Transverse colon (tissue), 4 donors: ENCODE results near the gene LRRC47. TPM values are rescaled to one million over a fixed set of nuclear protein-coding genes. Genes with fewer than 3 reads are reported as not detected.
A peak's percentile ranks its signal among the peaks of the same experiment; 100 is the strongest.

Source experiments
- DNase-seq: peaks from one replicate; pipeline ENCODE4 v3.0.0-alpha.2; 2019
- H3K27ac ChIP-seq, 4 donors: fragments of 200-600 bp; sonication (generic); 2 replicates each; pipeline ENCODE4 v1.5.1; 2016 to 2018; ENCODE audit warnings: inconsistent platforms in 4 of 4
- H3K27me3 ChIP-seq: fragments of 200-600 bp; sonication (generic); 2 replicates; pipeline ENCODE4 v1.5.1; 2017; ENCODE audit warnings: inconsistent platforms
- H3K36me3 ChIP-seq, 4 donors: fragments of 200-600 bp; sonication (generic); 2 replicates each; pipeline ENCODE4 v1.5.1; 2017 to 2019; ENCODE audit warnings: inconsistent platforms in 4 of 4
- H3K4me1 ChIP-seq, 4 donors: fragments of 200-600 bp; sonication (generic); 2 replicates each; pipeline ENCODE4 v1.5.1; 2017 to 2020; ENCODE audit warnings: inconsistent platforms in 4 of 4
- H3K4me3 ChIP-seq, 4 donors: fragments of 200-600 bp; sonication (generic); 1 replicate in 1 of 4; 2 replicates in 3 of 4; pipeline versions ENCODE4 v1.5.1 to v1.6.1; 2017 to 2019; ENCODE audit warnings: inconsistent platforms in 4 of 4
- H3K9me3 ChIP-seq, 2 donors: fragments of 200-600 bp; sonication (generic); 2 replicates each; pipeline ENCODE4 v1.5.1; 2017 to 2019; ENCODE audit warnings: inconsistent platforms in 2 of 2
- CTCF ChIP-seq, 5 experiments: fragments of 200-600 bp in 3 of 5; fragments of 450-650 bp in 2 of 5; sonication (generic) in 3 of 5; IDR thresholded peaks; 1 replicate in 2 of 5; 2 replicates in 3 of 5; pipeline ENCODE4 v1.5.1; 2016 to 2017; ENCODE audit warnings: antibody characterized with exemption in 5 of 5, inconsistent platforms in 3 of 5, mild to moderate bottlenecking in 2 of 5, moderate library complexity in 1 of 5
- EP300 ChIP-seq: sonication (generic); formaldehyde crosslinking; IDR thresholded peaks from one replicate; pipeline ENCODE4 v1.6.1; 2017; ENCODE audit warnings: antibody characterized with exemption, low read depth
- POLR2A ChIP-seq: fragments of 450-650 bp; IDR thresholded peaks from one replicate; pipeline ENCODE4 v1.6.1; 2016; ENCODE audit warnings: antibody characterized with exemption, mild to moderate bottlenecking, moderate library complexity
- POLR2AphosphoS5 ChIP-seq, 3 donors: sonication (generic); formaldehyde crosslinking; IDR thresholded peaks; one replicate each; pipeline ENCODE4 v1.6.1; 2016; ENCODE audit warnings: antibody characterized with exemption in 3 of 3
- WGBS, 2 donors: methylation state at CpG; one replicate each; pipeline ENCODE4 v1.1.5; 2018; ENCODE audit warnings: low coverage in 1 of 2; 5-methylcytosine and 5-hydroxymethylcytosine counted together
- in situ Hi-C, 4 donors: fragments of 200-750 bp; cut with MboI; loops; one replicate each; pipeline versions ENCODE4 v1.15.0 to v1.15.1; 2017; ENCODE audit warnings: low sequenced_read_pairs in 3 of 4, low pct_ligation_motif_present in 1 of 4, low pct_unique_long_range_greater_than_20kb in 1 of 4
- intact Hi-C: fragments of 100-400 bp; cut with DNase I; formaldehyde crosslinking; loops from one replicate; pipeline ENCODE4 v1.15.1; 2023; ENCODE audit warnings: low total_unique reads
- total RNA-seq, 4 donors: library from RNA; depleted of rRNA; stranded (reverse); fragments of >200 nt; gene quantifications; one replicate each; pipeline ENCODE4 v1.1.0, GENCODE V29; 2016

The LRRC47 gene
- total RNA-seq, 4 donors from 2014 or later: 30.6 to 50.5 (median 38.0) TPM

DNA sequence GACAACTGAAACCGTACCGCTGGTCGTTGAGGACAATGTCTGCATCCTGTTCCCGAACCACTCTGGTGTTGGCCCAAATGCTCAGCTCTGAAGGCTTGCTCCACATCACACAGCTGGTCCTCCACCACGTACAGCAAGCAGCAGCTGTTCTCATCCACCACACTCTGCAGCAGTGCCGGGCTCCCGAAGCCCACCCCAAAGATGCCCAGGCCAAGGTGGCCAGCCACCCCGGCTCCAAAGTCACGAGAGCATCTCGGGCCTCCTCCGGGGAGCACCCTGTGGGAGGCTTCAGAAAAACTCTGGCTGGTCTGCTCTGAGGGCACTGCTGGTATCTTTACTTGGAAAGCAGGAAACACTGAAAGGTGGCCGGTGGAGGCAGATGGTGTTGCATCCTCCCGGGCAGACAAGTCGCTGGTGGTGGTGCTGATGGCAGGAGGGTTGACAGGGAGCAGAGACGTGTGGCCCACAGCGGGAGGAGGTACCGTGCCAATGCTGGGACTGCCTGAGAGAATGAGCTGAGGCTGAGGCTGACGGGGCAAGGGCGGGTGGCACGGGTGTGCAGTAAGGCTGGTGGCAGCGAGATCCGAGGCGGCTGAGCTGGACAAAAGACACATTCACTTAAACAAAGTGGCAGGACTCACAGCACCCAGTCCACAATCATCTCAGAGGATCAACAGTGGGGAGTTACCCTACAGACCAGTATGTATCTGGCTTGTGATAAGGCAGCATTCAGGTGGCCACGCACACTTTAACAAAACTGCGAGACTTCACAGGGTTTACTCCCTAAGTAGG is 50.5 kb downstream of the LRRC47 start:
- Histone ChIP-seq H3K36me3 (no peaks in the 10 kb centered on the region), H3K27me3 (no peaks in the 10 kb centered on the region), H3K4me1 (peaks cover 4 to 16% (median 8%) of the 10 kb centered on the region in 4 donors), H3K27ac (peak overlapping the region in 1 of 4 donors; percentile 70), H3K4me3 (no peak overlapping the region), H3K9me3 (no peaks in the 10 kb centered on the region)
- TF ChIP-seq POLR2AphosphoS5 (IDR thresholded peaks at IDR 0.05): no peak
- TF ChIP-seq CTCF (IDR thresholded peaks at IDR 0.05): no peak
- no peak for TF ChIP-seq POLR2A
- TF ChIP-seq EP300: no peak
- no peak for DNase-seq
- in situ Hi-C loops (no loop called here), intact Hi-C loops (no loop called here)
- 87% methylated on average over 25 of the region's 25 CpGs; no CpG with 5 or more reads in 1 of the 2 donors for WGBS, 2 donors

GRCh38 chr1:3745071-3745470 is 51.2 kb downstream of the LRRC47 start:
- WGBS, 2 donors: 93% methylated on average over 3 to 12 of the region's 12 CpGs
- in situ Hi-C loops: no loop called here
- no peaks in the 10 kb centered on the region for H3K9me3 ChIP-seq
- no peak overlapping the region for H3K4me3 ChIP-seq
- peaks cover 4 to 16% (median 8%) of the 10 kb centered on the region in 4 donors for H3K4me1 ChIP-seq
- H3K27me3 ChIP-seq: no peaks in the 10 kb centered on the region
- no peak overlapping the region for H3K27ac ChIP-seq
- intact Hi-C loops: no loop called here
- TF ChIP-seq POLR2AphosphoS5 (IDR thresholded peaks at IDR 0.05): no peak
- no peak for TF ChIP-seq POLR2A
- no peak for TF ChIP-seq EP300
- no peak for TF ChIP-seq CTCF (IDR thresholded peaks at IDR 0.05)
- no peaks in the 10 kb centered on the region for H3K36me3 ChIP-seq
- no peak for DNase-seq

DNA sequence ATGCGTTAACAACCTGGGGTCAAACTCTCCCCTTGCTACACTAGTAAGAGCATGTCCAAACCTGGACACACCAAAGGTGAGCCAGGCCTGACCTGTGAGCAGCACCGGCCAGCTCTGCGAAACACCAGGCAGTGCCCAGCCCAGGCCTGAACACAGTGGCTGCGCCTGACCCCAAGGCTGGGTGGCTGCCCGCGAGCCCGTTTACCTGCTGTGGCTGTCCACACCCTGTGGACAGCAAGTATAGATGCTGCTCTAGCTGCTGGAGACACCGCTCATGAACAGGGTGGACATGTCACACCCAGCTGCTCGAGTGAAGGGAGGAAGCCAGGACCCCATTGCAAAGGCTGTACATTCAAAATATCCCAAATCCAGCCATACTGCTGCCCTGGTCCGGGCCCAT is 51.7 kb downstream of the LRRC47 start:
- WGBS, 2 donors: 94% methylated on average over 9 of the region's 10 CpGs; no CpG with 5 or more reads in 1 of the 2 donors
- intact Hi-C loops (no loop called here), in situ Hi-C loops (no loop called here)
- Histone ChIP-seq H3K27me3 (no peaks in the 10 kb centered on the region), H3K4me3 (no peak overlapping the region), H3K36me3 (no peaks in the 10 kb centered on the region), H3K4me1 (peaks cover 4 to 16% (median 8%) of the 10 kb centered on the region in 4 donors), H3K27ac (no peak overlapping the region), H3K9me3 (no peaks in the 10 kb centered on the region)
- DNase-seq: no peak
- TF ChIP-seq POLR2AphosphoS5 (IDR thresholded peaks at IDR 0.05) (no peak), EP300 (no peak), POLR2A (no peak), CTCF (IDR thresholded peaks at IDR 0.05) (no peak)

GRCh38 chr1:3743826-3744225 is 52.5 kb downstream of the LRRC47 start:
- H3K9me3 ChIP-seq: no peaks in the 10 kb centered on the region
- no peaks in the 10 kb centered on the region for H3K36me3 ChIP-seq
- intact Hi-C loops (no loop called here), in situ Hi-C loops (no loop called here)
- peaks cover 4 to 16% (median 8%) of the 10 kb centered on the region in 4 donors for H3K4me1 ChIP-seq
- no peaks in the 10 kb centered on the region for H3K27me3 ChIP-seq
- TF ChIP-seq POLR2AphosphoS5 (IDR thresholded peaks at IDR 0.05) (no peak), EP300 (no peak), CTCF (IDR thresholded peaks at IDR 0.05) (no peak), POLR2A (no peak)
- no peak overlapping the region for H3K4me3 ChIP-seq
- H3K27ac ChIP-seq: no peak overlapping the region
- no peak for DNase-seq
- 60 to 95% methylated on average over 1 to 12 of the region's 12 CpGs for WGBS, 2 donors
